DND-41 (cell line): Measurements from ENCODE around the gene PCBP4.

ENCODE experiments used
- ATAC-seq: fragments of 200-7000 bp; cut with Tn5 transposase; 3 replicates; pipeline ENCODE4 v1.9.1; 2021; ENCODE audit warnings: low read depth; ENCODE audit not compliant: insufficient read depth
- DNase-seq: peaks from one replicate; pipeline ENCODE4 v3.0.0-alpha.2; 2020
- H2AFZ ChIP-seq: 2 replicates; pipeline ENCODE4 v1.6.0; 2012; ENCODE audit warnings: low read depth, low read length
- H3K27ac ChIP-seq: 2 replicates; pipeline ENCODE4 v1.5.1; 2012; ENCODE audit warnings: low read length, inconsistent platforms
- H3K27me3 ChIP-seq: fragments of 200-600 bp; sonication (generic); 2 replicates; pipeline ENCODE4 v1.6.0; 2012; ENCODE audit warnings: low read length, mild to moderate bottlenecking, inconsistent platforms; ENCODE audit not compliant: insufficient read depth, poor library complexity
- H3K36me3 ChIP-seq: 2 replicates; pipeline ENCODE4 v1.5.1; 2012; ENCODE audit warnings: low read length, inconsistent platforms; ENCODE audit not compliant: insufficient read depth
- H3K4me1 ChIP-seq: 2 replicates; pipeline ENCODE4 v1.5.1; 2012; ENCODE audit warnings: mild to moderate bottlenecking, low read length; ENCODE audit not compliant: insufficient read depth
- H3K4me2 ChIP-seq: 2 replicates; pipeline ENCODE4 v1.6.0; 2012; ENCODE audit warnings: mild to moderate bottlenecking, moderate library complexity, low read length, inconsistent platforms; ENCODE audit not compliant: insufficient read depth
- H3K4me3 ChIP-seq, 2 experiments: fragments of 200-600 bp in 1 of 2; shearing (Covaris generic) in 1 of 2; 2 replicates each; pipeline ENCODE4 v1.5.1; 2012 to 2016; ENCODE audit warnings: inconsistent platforms in 2 of 2, low read length in 2 of 2, mild to moderate bottlenecking in 2 of 2, low read depth in 1 of 2, moderate library complexity in 1 of 2
- H3K79me2 ChIP-seq: 2 replicates; pipeline ENCODE4 v1.6.0; 2012; ENCODE audit warnings: low read length, inconsistent platforms; ENCODE audit not compliant: insufficient read depth
- H3K9ac ChIP-seq: 2 replicates; pipeline ENCODE4 v1.6.0; 2012; ENCODE audit warnings: low read depth, mild to moderate bottlenecking, inconsistent platforms, low read length, moderate library complexity
- H3K9me3 ChIP-seq: 2 replicates; pipeline ENCODE4 v1.5.1; 2012; ENCODE audit warnings: low read length, moderate library complexity, mild to moderate bottlenecking, inconsistent platforms; ENCODE audit not compliant: insufficient read depth, severe bottlenecking
- H4K20me1 ChIP-seq: 2 replicates; pipeline ENCODE4 v1.6.0; 2012; ENCODE audit warnings: low read length; ENCODE audit not compliant: insufficient read depth
- EZH2 ChIP-seq: IDR thresholded peaks from 3 replicates; pipeline ENCODE4 v1.6.1; 2012; ENCODE audit warnings: borderline replicate concordance, low read depth, mild to moderate bottlenecking, moderate library complexity, low read length, inconsistent platforms; ENCODE audit not compliant: severe bottlenecking
- TF ChIP-seq, protein P1 (sequence below): IDR thresholded peaks from 2 replicates; pipeline ENCODE4 v1.5.1; 2012; ENCODE audit warnings: borderline replicate concordance, low read length, moderate library complexity, mild to moderate bottlenecking; ENCODE audit not compliant: poor library complexity, severe bottlenecking; ENCODE audit errors: extremely low read depth

Gene PCBP4

GRCh38 chr3:51962854-51963530 is 4.3 kb downstream of the PCBP4 start:
- no peak for TF ChIP-seq EZH2
- TF ChIP-seq, protein P1, sequence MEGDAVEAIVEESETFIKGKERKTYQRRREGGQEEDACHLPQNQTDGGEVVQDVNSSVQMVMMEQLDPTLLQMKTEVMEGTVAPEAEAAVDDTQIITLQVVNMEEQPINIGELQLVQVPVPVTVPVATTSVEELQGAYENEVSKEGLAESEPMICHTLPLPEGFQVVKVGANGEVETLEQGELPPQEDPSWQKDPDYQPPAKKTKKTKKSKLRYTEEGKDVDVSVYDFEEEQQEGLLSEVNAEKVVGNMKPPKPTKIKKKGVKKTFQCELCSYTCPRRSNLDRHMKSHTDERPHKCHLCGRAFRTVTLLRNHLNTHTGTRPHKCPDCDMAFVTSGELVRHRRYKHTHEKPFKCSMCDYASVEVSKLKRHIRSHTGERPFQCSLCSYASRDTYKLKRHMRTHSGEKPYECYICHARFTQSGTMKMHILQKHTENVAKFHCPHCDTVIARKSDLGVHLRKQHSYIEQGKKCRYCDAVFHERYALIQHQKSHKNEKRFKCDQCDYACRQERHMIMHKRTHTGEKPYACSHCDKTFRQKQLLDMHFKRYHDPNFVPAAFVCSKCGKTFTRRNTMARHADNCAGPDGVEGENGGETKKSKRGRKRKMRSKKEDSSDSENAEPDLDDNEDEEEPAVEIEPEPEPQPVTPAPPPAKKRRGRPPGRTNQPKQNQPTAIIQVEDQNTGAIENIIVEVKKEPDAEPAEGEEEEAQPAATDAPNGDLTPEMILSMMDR, result no peak
- no peaks in the 10 kb centered on the region for H3K9me3 ChIP-seq
- H3K79me2 ChIP-seq, result no peaks in the 10 kb centered on the region
- H3K4me3 ChIP-seq, result no peak overlapping the region
- ATAC-seq (no peak), DNase-seq (no peak)
- H3K9ac ChIP-seq, result no peak overlapping the region
- H3K27ac ChIP-seq, result no peak overlapping the region
- no peak overlapping the region for H3K4me2 ChIP-seq
- no peaks in the 10 kb centered on the region for H3K27me3 ChIP-seq
- H3K36me3 ChIP-seq, result no peaks in the 10 kb centered on the region
- H4K20me1 ChIP-seq, result no peaks in the 10 kb centered on the region; the same call in 1 of the 2 replicates
- H2AFZ ChIP-seq, result no peak overlapping the region
- H3K4me1 ChIP-seq, result peaks cover 16% of the 10 kb centered on the region

GRCh38 chr3:51961602-51962569 is 5.4 kb downstream of the PCBP4 start:
- Histone ChIP-seq H4K20me1 (no peaks in the 10 kb centered on the region), H2AFZ (no peak overlapping the region), H3K27me3 (no peaks in the 10 kb centered on the region), H3K9me3 (no peaks in the 10 kb centered on the region), H3K4me2 (no peak overlapping the region), H3K4me3 (no peak overlapping the region), H3K9ac (no peak overlapping the region), H3K36me3 (no peaks in the 10 kb centered on the region), H3K79me2 (no peaks in the 10 kb centered on the region), H3K27ac (no peak overlapping the region), H3K4me1 (peaks cover 9% of the 10 kb centered on the region)
- TF ChIP-seq, protein P1, result no peak
- no peak for TF ChIP-seq EZH2
- ATAC-seq (no peak), DNase-seq (no peak)

DNA sequence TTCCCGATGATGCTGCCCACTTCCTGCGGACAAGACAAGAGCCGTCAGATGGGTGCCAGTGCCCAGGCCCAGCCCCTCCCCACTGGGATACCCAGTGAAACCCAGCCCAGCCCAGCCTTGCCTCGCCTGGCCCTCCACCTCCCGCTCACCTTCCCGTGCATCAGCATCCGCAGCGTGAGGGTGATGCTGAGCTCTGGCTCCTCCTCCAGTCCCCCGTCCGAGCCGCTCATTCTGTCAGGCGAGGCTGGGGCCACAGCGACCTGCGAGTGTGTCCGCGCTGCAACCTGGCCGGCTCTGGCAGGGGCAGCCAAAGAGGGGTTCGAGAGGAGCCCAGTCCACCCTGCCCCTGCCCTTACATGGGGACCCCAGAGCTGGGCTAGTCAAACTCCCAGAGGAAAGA is 6.2 kb downstream of the PCBP4 start:
- no peak for DNase-seq
- Histone ChIP-seq H3K79me2 (no peaks in the 10 kb centered on the region), H3K27me3 (no peaks in the 10 kb centered on the region), H3K4me1 (peaks cover under 1% of the 10 kb centered on the region; the same call in 1 of the 2 replicates), H3K27ac (no peak overlapping the region), H3K9ac (no peak overlapping the region), H3K4me3 (no peak overlapping the region), H3K36me3 (no peaks in the 10 kb centered on the region), H4K20me1 (no peaks in the 10 kb centered on the region), H2AFZ (no peak overlapping the region), H3K4me2 (no peak overlapping the region), H3K9me3 (no peaks in the 10 kb centered on the region)
- no peak for TF ChIP-seq EZH2
- TF ChIP-seq, protein P1, result no peak
- no peak for ATAC-seq
